ENCODE measurements around the gene RIC8B. TPM values are rescaled to one million over a fixed set of nuclear protein-coding genes. Genes with fewer than 3 reads are reported as not detected.

Gene RIC8B
- polyA plus RNA-seq, 1 donor (not counting 4 experiments of a cell fraction or from before 2014, with no cell fraction given) = 6.8 TPM

DNA sequence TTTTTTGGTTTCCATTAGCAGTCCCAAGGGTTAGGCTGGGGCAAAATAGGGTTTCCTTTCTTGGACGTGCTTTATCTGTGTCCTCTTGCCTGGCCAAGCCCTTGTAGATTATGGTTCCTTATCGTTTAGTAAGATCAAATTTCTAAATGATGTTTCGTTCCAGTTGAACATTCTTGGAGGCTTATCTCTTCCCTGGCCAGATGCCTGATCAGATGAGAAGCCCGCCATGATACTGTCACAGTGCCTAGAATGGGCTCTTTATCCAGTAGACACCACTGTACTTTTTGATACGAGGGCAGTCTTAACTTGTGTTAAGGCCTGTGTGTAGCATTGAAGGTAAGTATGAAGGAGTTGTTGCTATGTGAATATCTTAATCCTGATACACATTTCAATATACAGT lies 105.1 kb downstream of the RIC8B start:
- no peaks in the 10 kb centered on the region for H3K4me1 ChIP-seq (ENCODE audit: control insufficient read depth, extremely low read depth, insufficient read depth, low read length)
- dilution Hi-C loops (cut with MboI; ENCODE audit: extremely low pct_ligation_motif_present, low sequenced_read_pairs) = no loop called here
- H3K9me1 ChIP-seq (ENCODE audit: control insufficient read depth, extremely low read depth, insufficient read depth, low read length) = no peaks in the 10 kb centered on the region
- no peak overlapping the region for H3K9ac ChIP-seq (ENCODE audit: control insufficient read depth, extremely low read depth, insufficient read depth, low read length)
- no peaks in the 10 kb centered on the region for H4K20me1 ChIP-seq (ENCODE audit: control insufficient read depth, extremely low read depth, insufficient read depth, low read length)
- no peaks in the 10 kb centered on the region for H3K27me3 ChIP-seq (ENCODE audit: control insufficient read depth, extremely low read depth, insufficient read depth, low read length)
- H2AFZ ChIP-seq (ENCODE audit: control insufficient read depth, low read length) = no peak overlapping the region
- no peak overlapping the region for H3K27ac ChIP-seq (ENCODE audit: control insufficient read depth, insufficient read depth, low read length)
- H3K9me3 ChIP-seq (ENCODE audit: control insufficient read depth, low read depth, low read length) = no peaks in the 10 kb centered on the region
- no peak overlapping the region for H3K4me2 ChIP-seq (ENCODE audit: control insufficient read depth, extremely low read depth, insufficient read depth, low read depth, low read length)
- H3K79me2 ChIP-seq (ENCODE audit: control insufficient read depth, insufficient read depth, low read length) = no peaks in the 10 kb centered on the region
- FAIRE-seq = no peak
- H3K4me3 ChIP-seq (ENCODE audit: control insufficient read depth in 2 of 3, extremely low read depth in 1 of 3, insufficient read depth in 2 of 3, low read depth in 1 of 3, low read length in 3 of 3) = no peak overlapping the region
- TF ChIP-seq, protein P1, sequence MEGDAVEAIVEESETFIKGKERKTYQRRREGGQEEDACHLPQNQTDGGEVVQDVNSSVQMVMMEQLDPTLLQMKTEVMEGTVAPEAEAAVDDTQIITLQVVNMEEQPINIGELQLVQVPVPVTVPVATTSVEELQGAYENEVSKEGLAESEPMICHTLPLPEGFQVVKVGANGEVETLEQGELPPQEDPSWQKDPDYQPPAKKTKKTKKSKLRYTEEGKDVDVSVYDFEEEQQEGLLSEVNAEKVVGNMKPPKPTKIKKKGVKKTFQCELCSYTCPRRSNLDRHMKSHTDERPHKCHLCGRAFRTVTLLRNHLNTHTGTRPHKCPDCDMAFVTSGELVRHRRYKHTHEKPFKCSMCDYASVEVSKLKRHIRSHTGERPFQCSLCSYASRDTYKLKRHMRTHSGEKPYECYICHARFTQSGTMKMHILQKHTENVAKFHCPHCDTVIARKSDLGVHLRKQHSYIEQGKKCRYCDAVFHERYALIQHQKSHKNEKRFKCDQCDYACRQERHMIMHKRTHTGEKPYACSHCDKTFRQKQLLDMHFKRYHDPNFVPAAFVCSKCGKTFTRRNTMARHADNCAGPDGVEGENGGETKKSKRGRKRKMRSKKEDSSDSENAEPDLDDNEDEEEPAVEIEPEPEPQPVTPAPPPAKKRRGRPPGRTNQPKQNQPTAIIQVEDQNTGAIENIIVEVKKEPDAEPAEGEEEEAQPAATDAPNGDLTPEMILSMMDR (optimal IDR thresholded peaks at IDR 0.05 in 1 of 3, IDR thresholded peaks at IDR 0.05 in 1 of 3, conservative IDR thresholded peaks at IDR 0.05 in 1 of 3; ENCODE audit: extremely low read depth in 1 of 3, insufficient read depth in 2 of 3, low read length in 3 of 3) = no peak
- no peak for TF ChIP-seq EZH2 (IDR thresholded peaks at IDR 0.05; ENCODE audit: low read length)
- H3K36me3 ChIP-seq (ENCODE audit: control insufficient read depth in 2 of 2, extremely low read depth in 1 of 2, insufficient read depth in 2 of 2, low read length in 2 of 2) = peaks cover 3 to 6% of the 10 kb centered on the region in 2 experiments
- no peak for DNase-seq (ENCODE audit: low read depth, low spot score)

GRCh38 chr12:106883426-106883825 lies 108.9 kb downstream of the RIC8B start:
- no peak overlapping the region for H3K27ac ChIP-seq (ENCODE audit: control insufficient read depth, insufficient read depth, low read length)
- no peaks in the 10 kb centered on the region for H3K9me3 ChIP-seq (ENCODE audit: control insufficient read depth, low read depth, low read length)
- H3K9ac ChIP-seq (ENCODE audit: control insufficient read depth, extremely low read depth, insufficient read depth, low read length) = no peak overlapping the region
- H3K4me3 ChIP-seq (ENCODE audit: control insufficient read depth in 2 of 3, extremely low read depth in 1 of 3, insufficient read depth in 2 of 3, low read depth in 1 of 3, low read length in 3 of 3) = no peak overlapping the region
- no peak for TF ChIP-seq EZH2 (IDR thresholded peaks at IDR 0.05; ENCODE audit: low read length)
- TF ChIP-seq, protein P1 (optimal IDR thresholded peaks at IDR 0.05 in 1 of 3, IDR thresholded peaks at IDR 0.05 in 1 of 3, conservative IDR thresholded peaks at IDR 0.05 in 1 of 3; ENCODE audit: extremely low read depth in 1 of 3, insufficient read depth in 2 of 3, low read length in 3 of 3) = no peak
- H3K9me1 ChIP-seq (ENCODE audit: control insufficient read depth, extremely low read depth, insufficient read depth, low read length) = no peaks in the 10 kb centered on the region
- H3K36me3 ChIP-seq (ENCODE audit: control insufficient read depth in 2 of 2, extremely low read depth in 1 of 2, insufficient read depth in 2 of 2, low read length in 2 of 2) = peaks cover 8 to 12% of the 10 kb centered on the region in 2 experiments
- H4K20me1 ChIP-seq (ENCODE audit: control insufficient read depth, extremely low read depth, insufficient read depth, low read length) = no peaks in the 10 kb centered on the region
- no peaks in the 10 kb centered on the region for H3K27me3 ChIP-seq (ENCODE audit: control insufficient read depth, extremely low read depth, insufficient read depth, low read length)
- no peaks in the 10 kb centered on the region for H3K4me1 ChIP-seq (ENCODE audit: control insufficient read depth, extremely low read depth, insufficient read depth, low read length)
- dilution Hi-C loops (cut with MboI; ENCODE audit: extremely low pct_ligation_motif_present, low sequenced_read_pairs) = no loop called here
- H3K4me2 ChIP-seq (ENCODE audit: control insufficient read depth, extremely low read depth, insufficient read depth, low read depth, low read length) = no peak overlapping the region
- H3K79me2 ChIP-seq (ENCODE audit: control insufficient read depth, insufficient read depth, low read length) = no peaks in the 10 kb centered on the region
- no peak overlapping the region for H2AFZ ChIP-seq (ENCODE audit: control insufficient read depth, low read length)
- DNase-seq (ENCODE audit: low read depth, low spot score) = no peak
- no peak for FAIRE-seq

All from keratinocyte (primary cell).